GM18498 (cell line): Measurements from ENCODE around the gene IFI27.
"Not testable (repeated sequence)": the region's sequence is repeated elsewhere in the genome, so short reads cannot be mapped to it uniquely, and the experiment has no call there.

Source experiments
- ATAC-seq: cut with Tn5 transposase; IDR thresholded peaks from one replicate; pipeline ENCODE4 v1.9.1; 2021; ENCODE audit warnings: mild to moderate bottlenecking, moderate library complexity; ENCODE audit not compliant: unreplicated experiment

IFI27 gene

GRCh38 chr14:94145902-94146527 is 35.5 kb downstream of the IFI27 start:
- ATAC-seq: no peak

- ATAC-seq: no peak
These were observed 42.1 kb downstream of the IFI27 start for GRCh38 chr14:94152676-94153075.

GRCh38 chr14:94153750-94154342 is 43.3 kb downstream of the IFI27 start:
- ATAC-seq: no peak

GRCh38 chr14:94156143-94156542 is 45.6 kb downstream of the IFI27 start:
- ATAC-seq: not testable (repeated sequence)

GRCh38 chr14:94157197-94157596 is 46.7 kb downstream of the IFI27 start:
- ATAC-seq: no peak

- ATAC-seq: no peak
These were observed 47.8 kb downstream of the IFI27 start for GRCh38 chr14:94158239-94158883.

GRCh38 chr14:94161058-94161457 is 50.5 kb downstream of the IFI27 start:
- ATAC-seq: no peak

- ATAC-seq: no peak
These were observed 51.4 kb downstream of the IFI27 start for GRCh38 chr14:94161981-94162380.

GRCh38 chr14:94162466-94162865 is 51.9 kb downstream of the IFI27 start:
- ATAC-seq: no peak

- ATAC-seq: no peak
These were observed 53.3 kb downstream of the IFI27 start for GRCh38 chr14:94163796-94164195.

GRCh38 chr14:94164685-94165431 is 54.3 kb downstream of the IFI27 start:
- ATAC-seq: no peak

GRCh38 chr14:94165744-94166143 is 55.2 kb downstream of the IFI27 start:
- no peak for ATAC-seq
